H54 (cell line): ENCODE results near the gene HERPUD1.
"Not testable (repeated sequence)": the region's sequence is repeated elsewhere in the genome, so short reads cannot be mapped to it uniquely, and the experiment has no call there.

Experiments used
- DNase-seq: peaks from one replicate; pipeline ENCODE4 v3.0.0; 2011; ENCODE audit warnings: low spot score, mixed read lengths; ENCODE audit not compliant: insufficient read length
- FAIRE-seq: peaks from 3 replicates; lab custom pipeline; 2011; peaks lifted over from hg19 to GRCh38; lab: Jason Lieb, UNC
- POLR2A ChIP-seq: IDR thresholded peaks from 2 replicates; pipeline ENCODE4 v1.6.1; 2011; ENCODE audit warnings: low read depth, mild to moderate bottlenecking, low read length

The HERPUD1 gene, protein sequence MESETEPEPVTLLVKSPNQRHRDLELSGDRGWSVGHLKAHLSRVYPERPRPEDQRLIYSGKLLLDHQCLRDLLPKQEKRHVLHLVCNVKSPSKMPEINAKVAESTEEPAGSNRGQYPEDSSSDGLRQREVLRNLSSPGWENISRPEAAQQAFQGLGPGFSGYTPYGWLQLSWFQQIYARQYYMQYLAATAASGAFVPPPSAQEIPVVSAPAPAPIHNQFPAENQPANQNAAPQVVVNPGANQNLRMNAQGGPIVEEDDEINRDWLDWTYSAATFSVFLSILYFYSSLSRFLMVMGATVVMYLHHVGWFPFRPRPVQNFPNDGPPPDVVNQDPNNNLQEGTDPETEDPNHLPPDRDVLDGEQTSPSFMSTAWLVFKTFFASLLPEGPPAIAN

GRCh38 chr16:56931892-56932720 is at the start of gene HERPUD1:
Gene HERPUD1, plus strand, starts transcription at chr16:56932142. Its CDS starts 103 bp downstream, at chr16:56932245.
- FAIRE-seq (peak; percentile 55), DNase-seq (peak; percentile 98)
- TF ChIP-seq POLR2A = peak; percentile 86

- no peak for DNase-seq
- no peak for FAIRE-seq
- no peak for TF ChIP-seq POLR2A
Observed at GRCh38 chr16:56883586-56883985, 48.4 kb upstream of the HERPUD1 start.

DNA sequence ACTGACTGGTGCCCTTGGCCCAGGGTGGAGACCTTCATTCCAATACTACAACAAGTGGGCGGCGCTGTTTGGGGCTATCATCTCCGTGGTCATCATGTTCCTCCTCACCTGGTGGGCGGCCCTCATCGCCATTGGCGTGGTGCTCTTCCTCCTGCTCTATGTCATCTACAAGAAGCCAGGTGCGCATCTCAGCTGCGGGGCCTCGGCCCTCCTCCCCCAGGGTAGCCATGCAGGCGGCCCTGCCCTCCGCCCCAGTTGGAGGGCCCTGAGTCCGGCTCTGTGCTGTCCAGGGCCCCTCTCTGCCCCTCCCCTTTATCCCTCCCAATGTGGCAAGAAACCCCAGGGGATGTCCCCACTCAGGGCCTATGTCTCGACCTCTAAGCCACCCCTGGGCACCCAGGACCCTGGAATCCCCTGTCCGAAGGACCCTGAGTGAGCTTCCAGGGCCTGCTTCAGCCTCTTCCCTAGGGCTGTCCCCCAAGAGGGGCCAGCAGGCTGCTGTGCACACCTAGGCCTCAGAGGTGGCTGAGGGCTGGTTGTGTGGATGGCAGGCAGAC is 47.8 kb upstream of the HERPUD1 start:
- TF ChIP-seq POLR2A = no peak
- DNase-seq (no peak), FAIRE-seq (no peak)

- not testable (repeated sequence) for DNase-seq, FAIRE-seq
Observed at GRCh38 chr16:56884929-56885328, 47.0 kb upstream of the HERPUD1 start.

DNA sequence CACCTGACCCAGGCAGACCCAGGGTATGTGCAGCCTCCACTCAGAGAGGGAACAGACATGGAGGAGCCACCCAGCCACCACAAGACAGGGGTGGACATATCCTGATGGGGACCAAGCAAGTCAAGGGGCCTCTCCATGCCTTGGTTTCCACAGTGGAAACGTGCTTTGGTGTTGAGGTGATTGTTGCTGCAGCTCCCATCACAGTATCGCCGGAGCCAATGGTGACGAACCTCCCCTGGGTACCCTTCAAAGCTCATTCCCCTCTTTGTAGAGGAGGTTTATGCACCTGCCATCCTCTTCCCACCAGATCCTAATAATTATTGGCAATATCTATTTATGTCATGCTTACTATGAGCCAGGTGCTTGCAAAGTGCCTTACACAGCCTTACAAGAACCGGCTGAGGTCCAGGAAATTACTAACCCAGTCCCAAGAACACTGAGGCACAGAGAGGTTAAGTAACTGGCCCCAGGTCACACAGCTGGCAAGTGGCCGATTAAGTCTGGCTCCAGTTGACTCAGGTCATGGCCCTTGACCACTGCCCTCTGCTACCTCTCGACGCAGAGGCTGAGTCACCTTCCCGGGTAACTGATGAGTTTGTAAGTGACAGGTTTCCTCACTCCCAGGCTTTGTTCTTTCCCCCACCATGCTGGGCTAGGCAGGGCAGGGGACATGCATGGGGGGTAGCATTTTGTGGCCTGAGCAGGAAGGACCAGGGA is 46.3 kb upstream of the HERPUD1 start:
- DNase-seq = no peak
- no peak for FAIRE-seq
- TF ChIP-seq POLR2A = no peak

DNA sequence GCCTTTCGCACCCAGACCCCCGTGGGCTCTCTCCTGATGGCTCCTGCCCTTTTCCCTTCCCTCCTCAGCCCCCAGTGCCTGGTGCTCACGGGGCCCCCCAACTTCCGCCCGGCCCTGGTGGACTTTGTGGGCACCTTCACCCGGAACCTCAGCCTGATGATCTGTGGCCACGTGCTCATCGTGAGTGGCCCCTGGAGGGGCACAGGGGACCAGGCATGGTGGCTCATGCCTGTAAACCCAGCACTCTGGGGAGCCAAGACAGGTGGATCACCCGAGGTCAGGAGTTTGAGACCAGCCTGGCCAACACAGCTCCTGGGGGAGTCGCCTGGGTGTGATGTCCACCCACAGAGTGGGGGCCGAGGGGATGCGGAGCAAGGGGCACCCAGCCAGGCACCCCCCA is 45.6 kb upstream of the HERPUD1 start:
- no peak for TF ChIP-seq POLR2A

GRCh38 chr16:56886826-56887225 is 45.1 kb upstream of the HERPUD1 start:
- FAIRE-seq = no peak
- no peak for TF ChIP-seq POLR2A
- no peak for DNase-seq

More for the DNA sequence above, 45.6 kb upstream of the HERPUD1 start:
- DNase-seq (no peak), FAIRE-seq (no peak)

- FAIRE-seq (no peak), DNase-seq (no peak)
- TF ChIP-seq POLR2A = no peak
Observed at GRCh38 chr16:56888806-56889205, 43.1 kb upstream of the HERPUD1 start.

DNA sequence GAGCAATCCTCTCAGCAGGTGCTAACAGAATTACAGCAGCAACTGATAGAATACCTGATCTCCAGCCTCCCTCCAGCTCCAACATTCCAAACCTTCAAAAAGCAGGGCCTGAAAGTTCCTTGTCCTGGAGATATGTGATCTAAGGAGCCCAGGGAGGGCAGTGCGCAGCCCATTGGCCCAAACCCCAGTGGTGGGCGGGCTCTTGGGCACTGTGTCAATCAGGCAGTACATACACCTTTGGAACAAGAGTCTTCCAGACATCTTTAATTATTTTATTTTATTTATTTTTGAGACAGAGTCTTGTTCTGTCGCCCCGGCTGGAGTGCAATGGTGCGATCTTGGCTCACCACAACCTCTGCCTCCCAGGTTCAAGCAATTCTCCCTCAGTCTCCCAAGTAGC is 42.7 kb upstream of the HERPUD1 start:
- DNase-seq (no peak), FAIRE-seq (no peak)
- TF ChIP-seq POLR2A = no peak

DNA sequence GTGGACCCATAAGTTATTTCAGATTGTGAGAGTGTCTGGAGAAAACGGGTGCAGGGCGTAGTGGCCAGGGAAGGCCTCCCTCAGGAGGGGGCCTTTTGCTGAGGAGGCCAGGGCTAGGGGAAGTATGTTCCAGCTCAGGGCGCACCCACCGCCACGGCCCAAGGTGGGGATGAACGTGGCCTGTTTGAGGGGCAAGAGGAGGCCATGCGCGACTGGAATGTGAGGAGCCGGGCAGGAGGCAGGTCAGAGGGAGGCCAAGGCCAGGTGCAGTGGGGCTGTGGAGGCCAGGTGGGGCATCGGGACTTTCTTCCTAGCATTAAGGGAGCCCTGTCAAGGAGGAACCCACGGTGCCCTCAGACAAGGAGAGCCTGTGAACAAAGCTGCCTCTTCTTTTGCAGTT is 40.3 kb upstream of the HERPUD1 start:
- FAIRE-seq (no peak), DNase-seq (no peak)
- TF ChIP-seq POLR2A = no peak

- DNase-seq (no peak), FAIRE-seq (no peak)
- no peak for TF ChIP-seq POLR2A
Observed at GRCh38 chr16:56892705-56893104, 39.2 kb upstream of the HERPUD1 start.

- TF ChIP-seq POLR2A = no peak
- no peak for DNase-seq
- FAIRE-seq = no peak
Observed at GRCh38 chr16:56894331-56894917, 37.5 kb upstream of the HERPUD1 start.

GRCh38 chr16:56895813-56896212 is 36.1 kb upstream of the HERPUD1 start:
- no peak for FAIRE-seq
- no peak for TF ChIP-seq POLR2A
- no peak for DNase-seq
